Suprapubic skin (tissue), 4 donors: ENCODE data around the gene UVRAG. TPM values are rescaled to one million over a fixed set of nuclear protein-coding genes. Genes with fewer than 3 reads are reported as not detected.
"Not testable (repeated sequence)": the region's sequence is repeated elsewhere in the genome, so short reads cannot be mapped to it uniquely, and the experiment has no call there.

ENCODE experiments used
- DNase-seq, 2 donors: peaks; one replicate each; pipeline ENCODE4 v3.0.0-alpha.2; 2019; ENCODE audit warnings: low spot score in 2 of 2
- H3K27ac ChIP-seq: fragments of 200-600 bp; sonication (generic); one replicate; pipeline ENCODE4 v1.5.1; 2019
- H3K27me3 ChIP-seq: fragments of 200-600 bp; sonication (generic); one replicate; pipeline ENCODE4 v1.5.1; 2019
- H3K36me3 ChIP-seq: fragments of 200-600 bp; sonication (generic); one replicate; pipeline ENCODE4 v1.5.1; 2019
- H3K4me1 ChIP-seq: fragments of 200-600 bp; sonication (generic); one replicate; pipeline ENCODE4 v1.5.1; 2019
- H3K4me3 ChIP-seq: fragments of 200-600 bp; sonication (generic); one replicate; pipeline ENCODE4 v1.5.1; 2019; ENCODE audit warnings: mild to moderate bottlenecking
- H3K9me3 ChIP-seq: fragments of 200-600 bp; sonication (generic); one replicate; pipeline ENCODE4 v1.5.1; 2019
- EP300 ChIP-seq: sonication (generic); formaldehyde crosslinking; IDR thresholded peaks from one replicate; pipeline ENCODE4 v1.6.1; 2017; ENCODE audit warnings: antibody characterized with exemption
- POLR2A ChIP-seq, 2 donors: fragments of 450-650 bp; IDR thresholded peaks; one replicate each; pipeline ENCODE4 v1.6.1; 2017; ENCODE audit warnings: antibody characterized with exemption in 2 of 2, mild to moderate bottlenecking in 2 of 2, moderate library complexity in 2 of 2
- POLR2AphosphoS5 ChIP-seq, 3 donors: sonication (generic); formaldehyde crosslinking; IDR thresholded peaks; one replicate each; pipeline ENCODE4 v1.6.1; 2017; ENCODE audit warnings: antibody characterized with exemption in 3 of 3
- WGBS: methylation state at CpG from one replicate; pipeline ENCODE4 v1.1.5; 2018; 5-methylcytosine and 5-hydroxymethylcytosine counted together
- total RNA-seq, 4 donors: library from RNA; depleted of rRNA; stranded (reverse); fragments of >200 nt; gene quantifications; one replicate each; pipeline ENCODE4 v1.1.0, GENCODE V29; 2016
- TF ChIP-seq, protein P1 (sequence below), 2 donors: fragments of 200-600 bp in 1 of 2; fragments of 450-650 bp in 1 of 2; sonication (generic) in 1 of 2; IDR thresholded peaks; one replicate each; pipeline ENCODE4 v1.5.1; 2016 to 2019; ENCODE audit warnings: antibody characterized with exemption in 2 of 2, mild to moderate bottlenecking in 1 of 2, moderate library complexity in 1 of 2

Gene UVRAG
- total RNA-seq, 4 donors from 2014 or later, result 17.5 to 30.0 (median 22.1) TPM

- Histone ChIP-seq H3K36me3 (no peaks in the 10 kb centered on the region), H3K4me3 (no peak overlapping the region), H3K27ac (no peak overlapping the region), H3K27me3 (no peaks in the 10 kb centered on the region), H3K9me3 (no peaks in the 10 kb centered on the region), H3K4me1 (peaks cover 14% of the 10 kb centered on the region)
- TF ChIP-seq, protein P1, sequence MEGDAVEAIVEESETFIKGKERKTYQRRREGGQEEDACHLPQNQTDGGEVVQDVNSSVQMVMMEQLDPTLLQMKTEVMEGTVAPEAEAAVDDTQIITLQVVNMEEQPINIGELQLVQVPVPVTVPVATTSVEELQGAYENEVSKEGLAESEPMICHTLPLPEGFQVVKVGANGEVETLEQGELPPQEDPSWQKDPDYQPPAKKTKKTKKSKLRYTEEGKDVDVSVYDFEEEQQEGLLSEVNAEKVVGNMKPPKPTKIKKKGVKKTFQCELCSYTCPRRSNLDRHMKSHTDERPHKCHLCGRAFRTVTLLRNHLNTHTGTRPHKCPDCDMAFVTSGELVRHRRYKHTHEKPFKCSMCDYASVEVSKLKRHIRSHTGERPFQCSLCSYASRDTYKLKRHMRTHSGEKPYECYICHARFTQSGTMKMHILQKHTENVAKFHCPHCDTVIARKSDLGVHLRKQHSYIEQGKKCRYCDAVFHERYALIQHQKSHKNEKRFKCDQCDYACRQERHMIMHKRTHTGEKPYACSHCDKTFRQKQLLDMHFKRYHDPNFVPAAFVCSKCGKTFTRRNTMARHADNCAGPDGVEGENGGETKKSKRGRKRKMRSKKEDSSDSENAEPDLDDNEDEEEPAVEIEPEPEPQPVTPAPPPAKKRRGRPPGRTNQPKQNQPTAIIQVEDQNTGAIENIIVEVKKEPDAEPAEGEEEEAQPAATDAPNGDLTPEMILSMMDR (IDR thresholded peaks at IDR 0.05), result no peak
- no peak for TF ChIP-seq POLR2A (IDR thresholded peaks at IDR 0.05)
- TF ChIP-seq EP300, result no peak
- no peak for TF ChIP-seq POLR2AphosphoS5 (IDR thresholded peaks at IDR 0.05)
- no peak for DNase-seq
Observed at GRCh38 chr11:75845324-75845723, 30.3 kb downstream of the UVRAG start.

GRCh38 chr11:75849894-75850293, 34.9 kb downstream of the UVRAG start:
- Histone ChIP-seq H3K4me3 (no peak overlapping the region), H3K27me3 (no peaks in the 10 kb centered on the region), H3K36me3 (peaks cover 2% of the 10 kb centered on the region), H3K4me1 (peaks cover 19% of the 10 kb centered on the region), H3K27ac (no peak overlapping the region), H3K9me3 (no peaks in the 10 kb centered on the region)
- DNase-seq, result no peak
- TF ChIP-seq POLR2AphosphoS5 (IDR thresholded peaks at IDR 0.05) (no peak), POLR2A (IDR thresholded peaks at IDR 0.05) (no peak), EP300 (no peak)
- TF ChIP-seq, protein P1 (IDR thresholded peaks at IDR 0.05), result no peak

DNA sequence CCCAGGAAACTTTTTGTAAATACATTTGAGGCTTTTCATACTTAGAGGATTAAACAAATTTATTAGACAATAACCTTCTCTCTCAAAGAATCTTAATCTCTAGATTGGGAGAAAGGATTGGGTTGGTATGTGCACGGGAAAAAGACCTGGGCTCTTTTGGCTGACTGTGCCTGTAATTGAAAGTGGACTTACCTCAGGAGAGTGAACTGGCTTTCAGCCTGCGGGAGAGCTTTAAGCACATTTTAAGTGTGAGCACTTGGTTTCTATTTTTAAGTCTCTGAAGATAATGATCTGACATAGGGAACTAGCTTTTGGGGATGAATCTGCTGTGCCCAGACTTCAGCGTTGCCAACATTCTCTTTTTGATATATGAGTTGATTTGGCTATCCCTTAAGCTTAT, 35.8 kb downstream of the UVRAG start:
- H3K27ac ChIP-seq, result no peak overlapping the region
- no peak for DNase-seq
- no peaks in the 10 kb centered on the region for H3K27me3 ChIP-seq
- no peak overlapping the region for H3K4me3 ChIP-seq
- no peaks in the 10 kb centered on the region for H3K9me3 ChIP-seq
- peaks cover 19% of the 10 kb centered on the region for H3K4me1 ChIP-seq
- no peak for TF ChIP-seq EP300
- TF ChIP-seq POLR2A (IDR thresholded peaks at IDR 0.05), result no peak
- 17% methylated on average over 3 of the region's 3 CpGs for WGBS
- H3K36me3 ChIP-seq, result peaks cover 2% of the 10 kb centered on the region

DNA sequence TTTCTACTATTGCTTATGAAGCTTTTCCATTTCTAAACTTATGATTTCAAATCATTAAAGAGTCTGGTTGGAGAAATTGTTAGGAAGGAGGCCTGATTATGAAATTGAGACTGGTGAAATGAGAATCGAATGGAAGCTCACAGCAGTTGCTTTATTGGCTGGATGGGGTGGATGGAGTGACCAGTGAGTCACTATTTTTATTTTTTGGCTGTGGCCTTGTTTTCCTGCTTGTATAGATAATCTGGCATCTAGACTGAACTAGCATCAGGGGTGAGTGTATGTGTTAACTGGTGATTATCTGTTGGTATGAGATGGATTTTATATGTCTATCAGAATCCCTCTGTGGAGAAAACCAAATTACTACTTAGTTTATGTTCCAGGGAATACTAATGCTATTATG, 36.2 kb downstream of the UVRAG start:
- 24% methylated on average over 1 of the region's 1 CpG for WGBS
- Histone ChIP-seq H3K4me3 (no peak overlapping the region), H3K27ac (no peak overlapping the region), H3K9me3 (no peaks in the 10 kb centered on the region), H3K36me3 (peaks cover 2% of the 10 kb centered on the region), H3K27me3 (no peaks in the 10 kb centered on the region), H3K4me1 (peaks cover 19% of the 10 kb centered on the region)
- TF ChIP-seq POLR2A (IDR thresholded peaks at IDR 0.05) (no peak), EP300 (no peak), POLR2AphosphoS5 (IDR thresholded peaks at IDR 0.05) (no peak)
- TF ChIP-seq, protein P1 (IDR thresholded peaks at IDR 0.05), result no peak
- no peak for DNase-seq

GRCh38 chr11:75852406-75853017, 37.5 kb downstream of the UVRAG start:
- no peaks in the 10 kb centered on the region for H3K9me3 ChIP-seq
- H3K36me3 ChIP-seq, result peaks cover 2% of the 10 kb centered on the region
- H3K27ac ChIP-seq, result no peak overlapping the region
- H3K4me1 ChIP-seq, result peaks cover 19% of the 10 kb centered on the region
- H3K4me3 ChIP-seq, result no peak overlapping the region
- H3K27me3 ChIP-seq, result no peaks in the 10 kb centered on the region
- TF ChIP-seq POLR2AphosphoS5 (IDR thresholded peaks at IDR 0.05) (no peak), POLR2A (IDR thresholded peaks at IDR 0.05) (no peak), EP300 (no peak)
- TF ChIP-seq, protein P1 (IDR thresholded peaks at IDR 0.05), result no peak
- DNase-seq, result no peak
- 83% methylated on average over 5 of the region's 5 CpGs for WGBS

DNA sequence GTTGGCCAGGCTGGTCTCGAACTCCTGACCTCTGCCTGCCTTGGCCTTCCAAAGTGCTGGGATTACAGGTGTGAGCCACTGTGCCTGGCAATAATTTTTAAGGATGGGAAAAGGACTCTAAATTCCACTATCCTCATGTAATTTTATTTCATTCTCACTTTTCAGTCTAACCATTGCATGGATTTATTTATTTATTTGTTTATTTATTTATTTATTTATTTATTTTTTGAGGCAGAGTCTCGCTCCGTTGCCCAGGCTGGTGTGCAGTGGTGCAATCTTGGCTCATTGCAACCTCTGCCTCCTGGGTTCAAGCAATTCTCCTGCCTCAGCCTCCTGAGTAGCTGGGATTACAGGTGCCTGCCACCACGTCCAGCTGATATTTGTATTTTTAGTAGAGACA, 38.6 kb downstream of the UVRAG start:
- not testable (repeated sequence) for H3K27me3 ChIP-seq

More for the DNA sequence above, 38.6 kb downstream of the UVRAG start:
- not testable (repeated sequence) for H3K9me3 ChIP-seq, H3K27ac ChIP-seq, H3K4me3 ChIP-seq, H3K36me3 ChIP-seq, DNase-seq
- WGBS, result 96% methylated on average over 4 of the region's 4 CpGs
- H3K4me1 ChIP-seq, result peaks cover 24% of the 10 kb centered on the region
